HG03378 (cell line): ENCODE data around the gene CMPK1.
A peak's percentile ranks its signal among the peaks of the same experiment; 100 is the strongest.
"Not testable (repeated sequence)": the region's sequence is repeated elsewhere in the genome, so short reads cannot be mapped to it uniquely, and the experiment has no call there.

Experiments used
- ATAC-seq: cut with Tn5 transposase; IDR thresholded peaks from one replicate; pipeline ENCODE4 v1.9.1; 2021; ENCODE audit warnings: mild to moderate bottlenecking, moderate library complexity; ENCODE audit not compliant: unreplicated experiment

CMPK1 gene

DNA sequence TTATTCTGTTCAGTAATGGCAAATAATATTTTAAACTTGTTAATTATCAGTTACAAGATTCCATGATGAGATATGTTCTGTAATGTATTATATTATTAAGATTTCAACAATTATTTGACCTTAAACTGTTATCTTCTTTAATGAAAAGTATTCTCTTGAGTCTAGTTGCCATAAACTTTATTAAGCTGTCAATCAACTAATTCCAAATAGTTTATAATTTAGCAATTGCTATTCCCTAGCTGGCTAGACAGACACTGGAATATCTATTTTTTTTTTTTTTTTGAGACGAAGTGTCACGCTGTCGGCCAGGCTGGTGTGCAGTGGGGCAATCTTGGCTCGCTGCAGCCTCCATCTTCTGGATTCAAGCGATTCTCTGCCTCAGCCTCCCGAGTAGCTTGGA, 3.8 kb downstream of the CMPK1 start:
- no peak for ATAC-seq

- no peak for ATAC-seq
These were observed 4.9 kb downstream of the CMPK1 start for GRCh38 chr1:47338249-47339077.

GRCh38 chr1:47340227-47340626, 6.6 kb downstream of the CMPK1 start:
- no peak for ATAC-seq

GRCh38 chr1:47346979-47347378, 13.4 kb downstream of the CMPK1 start:
- not testable (repeated sequence) for ATAC-seq

- no peak for ATAC-seq
These were observed 14.1 kb downstream of the CMPK1 start for GRCh38 chr1:47347735-47348134.

DNA sequence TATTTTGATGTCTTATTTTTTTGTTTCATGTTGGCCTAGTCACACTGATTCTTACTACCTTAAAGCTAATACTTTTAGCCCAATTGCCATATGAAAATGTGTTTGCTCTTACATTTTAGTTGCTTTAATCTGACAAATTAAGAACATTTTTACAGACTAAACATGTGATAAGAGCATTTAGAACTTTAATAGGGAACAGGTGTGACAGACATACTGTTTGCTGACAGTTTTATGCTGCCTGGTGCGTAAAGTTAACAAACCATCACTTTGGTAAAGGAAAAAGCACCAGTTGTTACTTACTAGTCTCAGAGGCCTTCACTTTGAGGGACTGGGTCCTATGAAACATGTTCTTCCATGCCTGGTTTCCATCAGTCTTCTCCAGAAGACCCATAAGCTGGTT, 14.7 kb downstream of the CMPK1 start:
- no peak for ATAC-seq

- peak; percentile 93 for ATAC-seq
These were observed 17.7 kb downstream of the CMPK1 start for GRCh38 chr1:47351305-47351704.

DNA sequence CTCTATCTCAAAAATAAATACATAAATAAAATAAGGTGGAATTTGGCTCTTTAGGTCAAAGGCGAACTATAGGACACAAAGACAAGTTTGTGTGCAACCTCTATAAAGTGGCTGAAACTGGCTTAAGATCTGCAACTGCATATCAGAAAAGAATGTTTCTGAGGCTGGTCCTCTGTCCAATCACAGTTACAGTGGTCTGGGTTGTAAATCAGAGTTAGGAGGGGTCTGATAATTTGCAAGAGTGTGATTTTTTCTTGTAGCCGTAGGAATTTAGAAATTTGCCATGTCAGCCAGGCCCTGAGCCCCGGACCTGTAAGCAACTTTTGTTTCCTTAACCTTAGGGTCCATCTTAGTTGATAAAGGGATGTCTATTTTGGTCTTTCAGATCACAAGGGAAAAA, 27.8 kb downstream of the CMPK1 start:
- ATAC-seq: no peak

- no peak for ATAC-seq
These were observed 29.2 kb downstream of the CMPK1 start for GRCh38 chr1:47362828-47363227.

DNA sequence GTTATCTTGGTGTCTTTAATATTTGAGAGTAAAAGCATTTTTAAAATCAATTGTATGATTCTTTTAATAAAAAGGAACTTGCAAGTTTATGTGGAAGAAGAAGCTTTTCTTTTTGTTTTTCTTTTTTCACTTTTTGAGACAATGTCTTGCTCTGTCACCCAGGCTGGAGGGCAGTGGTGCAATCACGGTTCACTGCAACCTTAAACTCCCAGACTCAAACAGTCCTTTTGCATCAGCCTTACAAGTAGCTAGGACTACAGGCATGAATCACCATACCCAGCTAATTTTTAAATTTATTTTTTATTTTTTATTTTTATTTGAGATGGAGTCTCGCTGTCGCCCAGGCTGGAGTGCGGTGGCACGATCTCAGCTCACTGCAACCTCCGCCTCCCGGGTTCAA, 34.1 kb downstream of the CMPK1 start:
- ATAC-seq: no peak

DNA sequence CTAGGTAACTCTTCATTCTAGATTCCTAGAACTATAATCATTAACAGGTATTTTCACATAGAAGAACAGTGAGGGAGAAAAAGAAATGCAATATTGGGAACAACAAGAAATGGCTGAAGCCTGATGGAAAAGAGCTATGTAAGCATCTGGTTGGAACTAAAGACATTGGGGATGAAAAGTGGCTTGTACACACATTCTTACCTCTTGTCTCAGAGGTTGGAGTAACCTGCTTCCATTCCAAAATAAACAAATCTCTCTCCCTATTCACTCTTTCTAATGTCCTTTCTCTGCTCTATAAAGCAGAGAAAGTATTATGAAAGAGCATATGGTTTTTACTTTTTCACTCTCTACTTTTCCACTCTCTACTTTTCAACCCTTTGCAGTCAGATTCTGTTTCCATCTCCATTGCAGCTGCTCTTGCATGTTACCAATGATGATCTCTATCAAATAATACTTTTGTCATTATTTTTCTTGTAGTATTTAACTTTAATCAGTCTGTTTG, 37.5 kb downstream of the CMPK1 start:
- no peak for ATAC-seq

GRCh38 chr1:47374501-47374900, 40.9 kb downstream of the CMPK1 start:
- ATAC-seq: no peak

DNA sequence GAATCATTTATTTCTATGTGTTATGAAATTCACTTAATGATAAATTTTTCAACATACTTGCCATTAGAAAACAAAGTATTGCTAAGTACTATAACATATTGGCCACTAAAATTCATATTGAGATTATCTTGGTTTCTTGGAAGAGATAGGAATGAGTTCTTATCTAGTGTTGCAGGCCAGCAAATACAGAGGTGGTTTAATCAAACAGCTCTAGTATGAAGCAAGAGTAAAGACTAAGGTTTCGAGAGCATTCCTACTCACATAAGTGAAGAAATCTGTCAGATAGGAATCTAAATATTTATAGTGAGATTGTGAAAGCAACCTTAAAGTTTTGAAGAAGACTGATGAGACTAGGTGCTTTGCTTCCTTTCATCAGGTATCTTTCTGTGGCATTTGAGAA, 44.6 kb downstream of the CMPK1 start:
- no peak for ATAC-seq

- ATAC-seq: no peak
These were observed 47.1 kb downstream of the CMPK1 start for GRCh38 chr1:47380699-47381098.

GRCh38 chr1:47382399-47382983, 48.9 kb downstream of the CMPK1 start:
- no peak for ATAC-seq

DNA sequence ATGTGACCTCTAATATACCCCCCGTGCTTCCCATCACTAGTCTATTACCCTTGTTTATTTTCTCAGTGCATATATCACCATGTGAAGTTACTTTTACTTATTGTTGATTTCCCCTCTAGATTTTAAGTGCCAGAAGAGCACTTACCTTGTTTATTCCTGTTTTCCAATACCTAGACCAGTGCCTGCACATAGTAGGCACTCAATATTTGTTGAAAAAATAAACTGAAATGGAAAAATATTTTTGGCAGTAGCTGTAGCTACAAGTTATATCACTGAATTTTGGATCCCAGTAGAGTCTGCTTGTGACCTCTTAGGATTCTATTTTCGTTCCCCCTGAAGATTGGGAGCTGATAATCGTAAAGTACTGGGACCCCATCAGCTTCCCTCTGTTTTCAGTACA, 50.5 kb downstream of the CMPK1 start:
- ATAC-seq: no peak

- ATAC-seq: no peak
These were observed 51.4 kb downstream of the CMPK1 start for GRCh38 chr1:47385020-47385419.

- no peak for ATAC-seq
These were observed 52.7 kb downstream of the CMPK1 start for GRCh38 chr1:47386268-47386667.

DNA sequence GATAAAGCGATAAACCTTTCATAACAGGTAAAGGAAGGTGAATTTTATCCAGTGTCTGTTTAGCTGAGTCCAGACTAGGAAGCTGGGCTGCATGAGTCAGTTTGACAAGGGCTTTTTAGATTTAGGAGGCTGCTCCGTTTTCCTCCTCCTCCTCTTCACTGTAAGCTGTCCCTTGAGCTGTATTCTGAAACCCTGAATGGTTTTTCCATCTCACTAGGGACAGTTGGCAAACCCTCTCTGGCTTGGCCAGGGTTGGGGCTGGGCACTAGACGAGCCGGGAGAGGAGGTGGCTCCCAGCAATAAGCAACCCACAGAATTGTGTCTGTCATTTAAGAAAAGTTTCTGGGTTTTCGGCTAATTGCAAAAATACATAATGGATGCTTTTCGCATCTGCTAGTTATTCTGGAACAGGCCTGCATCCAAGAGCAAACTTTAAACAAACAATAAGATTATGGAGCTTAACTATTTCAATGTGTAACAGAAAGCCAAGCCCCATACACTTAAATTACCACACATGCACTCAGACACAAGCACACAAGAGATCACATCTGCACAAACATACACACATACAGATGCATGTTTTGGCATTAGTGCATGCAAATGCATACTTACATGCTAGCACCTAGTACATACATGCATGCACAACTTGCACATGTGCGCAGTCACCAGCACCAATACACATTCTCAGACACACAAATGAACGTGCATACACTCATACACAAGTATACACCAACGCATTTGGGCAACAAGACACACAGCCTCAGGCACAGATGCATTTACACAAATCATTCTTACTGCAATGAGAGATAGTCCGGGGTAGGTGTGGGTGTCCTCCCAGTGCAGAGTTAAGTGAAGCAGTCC, 54.7 kb downstream of the CMPK1 start:
- no peak for ATAC-seq

- ATAC-seq: peak; percentile 60
These were observed 55.3 kb downstream of the CMPK1 start for GRCh38 chr1:47388891-47389238.

- no peak for ATAC-seq
These were observed 56.1 kb downstream of the CMPK1 start for GRCh38 chr1:47389731-47390130.

DNA sequence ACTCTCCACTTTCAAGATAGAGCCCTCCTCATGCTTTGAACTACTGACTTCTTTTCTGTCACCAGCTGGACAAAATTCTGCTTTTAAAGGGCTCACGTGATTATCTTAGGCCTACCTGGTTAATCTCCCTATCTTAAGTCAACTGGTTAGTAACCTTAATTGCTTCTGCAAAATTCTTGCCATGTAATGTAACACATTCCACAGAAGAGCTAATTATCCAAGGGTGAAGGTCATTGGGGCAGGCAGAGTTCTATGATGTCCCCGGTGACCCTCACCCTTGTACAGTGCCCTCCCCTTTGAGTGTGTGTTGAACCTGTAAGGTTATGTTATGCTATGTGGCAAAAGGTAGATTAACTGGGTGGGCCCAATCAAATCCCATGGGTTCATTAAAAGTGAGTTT, 57.3 kb downstream of the CMPK1 start:
- ATAC-seq: no peak
